AG09309 (cell line): ENCODE measurements around the gene PTPRA.

Experiments used
- DNase-seq: peaks from one replicate; pipeline ENCODE4 v3.0.0-alpha.2; 2010; ENCODE audit warnings: low read depth
- H3K4me3 ChIP-seq: 2 replicates; pipeline ENCODE4 v1.5.1; 2011; ENCODE audit warnings: mild to moderate bottlenecking, low read depth, low read length, moderate library complexity; ENCODE audit not compliant: control insufficient read depth
- TF ChIP-seq, protein P1 (sequence below): IDR thresholded peaks from 2 replicates; pipeline ENCODE4 v1.5.1; 2011; ENCODE audit warnings: mild to moderate bottlenecking, low read depth, low read length, inconsistent platforms; ENCODE audit not compliant: insufficient read depth, control insufficient read depth; ENCODE audit errors: missing control alignments

PTPRA gene

GRCh38 chr20:2866236-2866635, 7.0 kb upstream of the PTPRA start:
- H3K4me3 ChIP-seq: no peak overlapping the region
- no peak for DNase-seq
- TF ChIP-seq, protein P1, sequence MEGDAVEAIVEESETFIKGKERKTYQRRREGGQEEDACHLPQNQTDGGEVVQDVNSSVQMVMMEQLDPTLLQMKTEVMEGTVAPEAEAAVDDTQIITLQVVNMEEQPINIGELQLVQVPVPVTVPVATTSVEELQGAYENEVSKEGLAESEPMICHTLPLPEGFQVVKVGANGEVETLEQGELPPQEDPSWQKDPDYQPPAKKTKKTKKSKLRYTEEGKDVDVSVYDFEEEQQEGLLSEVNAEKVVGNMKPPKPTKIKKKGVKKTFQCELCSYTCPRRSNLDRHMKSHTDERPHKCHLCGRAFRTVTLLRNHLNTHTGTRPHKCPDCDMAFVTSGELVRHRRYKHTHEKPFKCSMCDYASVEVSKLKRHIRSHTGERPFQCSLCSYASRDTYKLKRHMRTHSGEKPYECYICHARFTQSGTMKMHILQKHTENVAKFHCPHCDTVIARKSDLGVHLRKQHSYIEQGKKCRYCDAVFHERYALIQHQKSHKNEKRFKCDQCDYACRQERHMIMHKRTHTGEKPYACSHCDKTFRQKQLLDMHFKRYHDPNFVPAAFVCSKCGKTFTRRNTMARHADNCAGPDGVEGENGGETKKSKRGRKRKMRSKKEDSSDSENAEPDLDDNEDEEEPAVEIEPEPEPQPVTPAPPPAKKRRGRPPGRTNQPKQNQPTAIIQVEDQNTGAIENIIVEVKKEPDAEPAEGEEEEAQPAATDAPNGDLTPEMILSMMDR: no peak

GRCh38 chr20:2867081-2867864, 6.0 kb upstream of the PTPRA start:
- DNase-seq: no peak
- H3K4me3 ChIP-seq: no peak overlapping the region
- TF ChIP-seq, protein P1: no peak

GRCh38 chr20:2869381-2869780, 3.9 kb upstream of the PTPRA start:
- DNase-seq: no peak
- H3K4me3 ChIP-seq: no peak overlapping the region
- TF ChIP-seq, protein P1: no peak

DNA sequence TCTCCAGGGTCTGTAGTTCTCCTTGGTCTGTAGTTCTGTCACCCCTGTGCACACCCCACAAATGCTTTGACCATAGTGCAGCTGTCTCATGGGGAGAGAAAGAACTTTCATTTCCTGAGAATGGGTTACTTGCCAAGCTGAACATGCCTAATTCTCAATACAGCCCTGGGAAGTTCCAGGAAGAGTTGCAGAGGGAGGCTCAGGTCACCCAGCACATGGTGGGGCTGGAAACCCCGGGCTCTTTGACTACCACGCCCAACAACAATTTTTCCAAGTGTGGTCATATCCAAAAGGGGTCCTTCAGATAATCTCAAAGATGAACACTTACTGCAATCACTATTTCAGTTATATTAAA, 2.2 kb upstream of the PTPRA start:
- DNase-seq: no peak
- H3K4me3 ChIP-seq: no peak overlapping the region
- TF ChIP-seq, protein P1: no peak

DNA sequence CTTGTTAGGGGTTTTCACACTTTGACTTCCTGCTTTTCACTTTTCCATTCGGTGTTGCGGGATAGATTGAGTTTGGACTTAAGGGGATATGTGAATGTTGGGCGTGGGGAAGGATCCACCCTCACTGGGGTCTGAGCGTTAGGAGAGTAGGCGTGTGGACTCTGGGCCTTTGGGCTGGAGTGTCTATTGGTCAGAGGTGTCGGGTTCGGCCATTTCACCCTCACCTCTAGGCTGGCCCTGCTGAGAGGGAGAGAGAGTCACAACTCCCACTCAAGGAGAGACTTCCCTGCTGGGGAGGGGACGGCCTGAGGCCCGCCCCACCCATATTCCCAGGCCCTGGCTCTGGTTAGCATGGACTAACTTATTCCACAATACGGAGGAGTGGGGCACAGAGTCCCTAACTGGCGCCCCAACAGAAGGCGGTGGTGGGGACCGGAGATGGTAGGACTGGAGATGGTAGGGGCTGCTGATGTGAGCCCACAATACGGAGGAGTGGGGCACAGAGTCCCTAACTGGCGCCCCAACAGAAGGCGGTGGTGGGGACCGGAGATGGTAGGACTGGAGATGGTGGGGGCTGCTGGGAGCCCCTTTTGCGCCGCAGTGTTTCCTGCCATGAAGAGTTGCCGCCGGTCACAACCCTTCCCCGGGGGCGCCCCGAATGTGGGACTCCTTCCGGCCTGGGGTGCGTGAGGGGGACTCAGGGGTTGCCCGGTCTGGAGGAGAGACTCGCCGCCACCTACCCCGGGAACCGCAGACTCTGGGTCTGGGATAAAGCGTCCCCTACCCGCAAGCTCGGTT, 1.4 kb upstream of the PTPRA start:
- DNase-seq: no peak
- H3K4me3 ChIP-seq: peak overlapping the region; percentile 55
- TF ChIP-seq, protein P1: no peak

DNA sequence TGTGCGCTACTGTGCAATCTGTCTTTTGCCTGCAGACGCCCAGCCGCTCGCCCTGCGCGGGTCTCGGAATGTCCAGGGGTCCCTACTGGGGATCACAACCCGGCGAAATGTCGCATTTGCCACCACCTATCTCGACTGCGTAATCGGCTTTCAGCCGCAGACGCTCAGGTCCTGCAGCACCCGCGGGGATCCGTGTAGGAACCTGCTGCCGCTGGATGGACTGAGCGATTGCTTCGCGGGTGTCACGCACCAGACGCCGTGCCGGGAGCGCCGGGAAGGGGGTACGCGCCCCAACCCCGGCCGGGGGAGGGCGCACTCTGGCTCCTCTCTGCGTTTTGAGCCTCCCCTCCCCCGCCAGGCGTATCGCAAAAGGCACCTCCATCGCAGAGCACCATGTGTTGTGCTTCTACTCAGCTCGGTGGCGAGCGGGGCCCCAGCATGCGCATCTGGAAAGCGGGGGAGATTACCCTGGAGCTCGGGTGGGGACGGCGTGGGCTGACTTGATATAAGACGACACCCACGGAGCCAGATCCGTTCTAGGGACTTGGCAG, 747 bp upstream of the PTPRA start:
- TF ChIP-seq, protein P1: peak; percentile 37
- DNase-seq: no peak
- H3K4me3 ChIP-seq: peak overlapping the region; percentile 55
